D721Med (cell line): ENCODE data around the gene RBBP9.
"Not testable (repeated sequence)": the region's sequence is repeated elsewhere in the genome, so short reads cannot be mapped to it uniquely, and the experiment has no call there.

Experiments
- DNase-seq: peaks from one replicate; pipeline ENCODE4 v3.0.0; 2011; ENCODE audit warnings: low spot score; ENCODE audit not compliant: insufficient read length
- FAIRE-seq: peaks from 2 replicates; lab custom pipeline; 2011; peaks lifted over from hg19 to GRCh38; lab: Jason Lieb, UNC
- TF ChIP-seq, protein P1 (sequence below): IDR thresholded peaks from 2 replicates; pipeline ENCODE4 v1.5.1; 2012; ENCODE audit warnings: mild to moderate bottlenecking, control low read depth; ENCODE audit not compliant: insufficient read depth; ENCODE audit errors: missing control alignments

The RBBP9 gene

DNA sequence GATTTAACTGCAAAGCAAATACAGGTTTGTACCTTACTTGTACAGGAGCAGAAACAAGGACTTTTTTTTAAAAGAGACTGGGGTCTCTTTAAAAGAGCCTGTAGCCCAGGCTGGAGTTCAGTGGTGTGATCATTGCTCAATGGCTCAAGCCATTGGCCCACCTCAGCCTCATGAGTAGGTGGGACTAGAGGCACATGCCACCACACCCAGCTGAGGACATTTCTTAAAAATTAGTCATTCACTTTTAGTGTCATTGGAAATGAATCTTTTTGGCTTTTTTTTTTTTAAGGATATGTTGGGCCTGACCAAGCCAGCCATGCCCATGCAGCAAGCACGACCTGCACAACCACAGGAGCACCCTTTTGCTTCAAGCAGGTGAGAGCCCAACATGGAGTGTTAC lies 27.6 kb upstream of the RBBP9 start:
- TF ChIP-seq, protein P1, sequence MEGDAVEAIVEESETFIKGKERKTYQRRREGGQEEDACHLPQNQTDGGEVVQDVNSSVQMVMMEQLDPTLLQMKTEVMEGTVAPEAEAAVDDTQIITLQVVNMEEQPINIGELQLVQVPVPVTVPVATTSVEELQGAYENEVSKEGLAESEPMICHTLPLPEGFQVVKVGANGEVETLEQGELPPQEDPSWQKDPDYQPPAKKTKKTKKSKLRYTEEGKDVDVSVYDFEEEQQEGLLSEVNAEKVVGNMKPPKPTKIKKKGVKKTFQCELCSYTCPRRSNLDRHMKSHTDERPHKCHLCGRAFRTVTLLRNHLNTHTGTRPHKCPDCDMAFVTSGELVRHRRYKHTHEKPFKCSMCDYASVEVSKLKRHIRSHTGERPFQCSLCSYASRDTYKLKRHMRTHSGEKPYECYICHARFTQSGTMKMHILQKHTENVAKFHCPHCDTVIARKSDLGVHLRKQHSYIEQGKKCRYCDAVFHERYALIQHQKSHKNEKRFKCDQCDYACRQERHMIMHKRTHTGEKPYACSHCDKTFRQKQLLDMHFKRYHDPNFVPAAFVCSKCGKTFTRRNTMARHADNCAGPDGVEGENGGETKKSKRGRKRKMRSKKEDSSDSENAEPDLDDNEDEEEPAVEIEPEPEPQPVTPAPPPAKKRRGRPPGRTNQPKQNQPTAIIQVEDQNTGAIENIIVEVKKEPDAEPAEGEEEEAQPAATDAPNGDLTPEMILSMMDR, result no peak
- DNase-seq (no peak), FAIRE-seq (no peak)

- FAIRE-seq (no peak), DNase-seq (no peak)
- TF ChIP-seq, protein P1, result no peak
Measured at GRCh38 chr20:18523066-18523465, 26.0 kb upstream of the RBBP9 start.

DNA sequence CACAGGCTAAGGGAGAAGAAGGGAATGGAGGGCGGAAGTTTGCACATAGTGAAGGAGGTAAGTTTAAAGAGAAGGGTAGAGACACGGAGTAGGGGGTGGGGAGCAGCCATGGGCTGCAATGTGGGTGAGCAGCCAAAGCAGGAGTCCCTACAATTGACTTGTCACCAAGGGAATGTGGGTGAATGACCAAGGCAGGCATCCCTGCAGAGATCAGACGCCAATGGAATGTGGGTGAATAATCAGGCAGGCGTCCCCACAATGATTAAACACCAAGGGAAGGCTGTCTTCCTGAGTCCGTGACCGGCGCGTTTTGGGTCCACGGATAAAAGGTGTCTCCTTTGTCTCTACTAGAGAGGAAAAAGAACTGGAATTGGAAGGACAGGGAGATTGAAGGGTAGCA lies 25.0 kb upstream of the RBBP9 start:
- not testable (repeated sequence) for FAIRE-seq, DNase-seq

- no peak for DNase-seq
- FAIRE-seq, result no peak
- TF ChIP-seq, protein P1, result no peak
Measured at GRCh38 chr20:18515973-18516372, 18.9 kb upstream of the RBBP9 start.

GRCh38 chr20:18514127-18514526 lies 17.1 kb upstream of the RBBP9 start:
- FAIRE-seq, result no peak
- TF ChIP-seq, protein P1, result no peak

DNA sequence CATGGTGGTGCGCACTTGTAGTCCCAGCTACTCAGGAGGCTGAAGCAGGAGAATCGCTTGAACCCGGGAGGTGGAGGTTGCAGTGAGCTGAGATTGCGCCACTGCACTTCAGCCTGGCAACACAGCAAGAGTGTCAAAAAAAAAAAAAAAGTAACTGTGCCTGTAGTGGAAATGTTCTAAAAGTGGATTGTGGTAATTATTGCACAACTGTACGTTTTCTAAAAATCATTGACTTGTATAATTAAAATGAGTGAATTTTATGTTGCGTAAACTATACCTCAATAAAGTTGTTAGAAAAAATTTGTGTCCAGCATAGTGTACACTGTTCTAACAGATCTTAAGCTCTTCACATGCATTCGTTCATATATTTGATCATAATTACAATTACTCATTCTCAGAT lies 16.2 kb upstream of the RBBP9 start:
- FAIRE-seq (no peak), DNase-seq (no peak)
- TF ChIP-seq, protein P1, result no peak

More at GRCh38 chr20:18514127-18514526, 17.1 kb upstream of the RBBP9 start:
- no peak for DNase-seq

GRCh38 chr20:18511571-18511970 lies 14.5 kb upstream of the RBBP9 start:
- TF ChIP-seq, protein P1, result no peak
- FAIRE-seq (no peak), DNase-seq (no peak)
